Activated T-helper 17 cell treated with anti-CD3 and anti-CD28 coated beads, Interleukin-2, amount 50 U/mL, for 72 hours (primary cell): ENCODE results near the gene TNRC6C. TPM values are rescaled to one million over a fixed set of nuclear protein-coding genes. Genes with fewer than 3 reads are reported as not detected.
"Not testable (repeated sequence)": the region's sequence is repeated elsewhere in the genome, so short reads cannot be mapped to it uniquely, and the experiment has no call there.

Experiments
- ATAC-seq: fragments of 150-1000 bp; cut with Tn5 transposase; replicated peaks from 2 replicates; pipeline ENCODE4 v1.10.0; 2021; ENCODE audit warnings: mild to moderate bottlenecking, moderate library complexity
- H3K27ac Mint-ChIP-seq: one replicate; pipeline ENCODE4 v1.8.0; 2022; ENCODE audit warnings: mixed read lengths
- H3K27me3 Mint-ChIP-seq: one replicate; pipeline ENCODE4 v1.8.0; 2022; ENCODE audit warnings: mixed read lengths
- H3K36me3 Mint-ChIP-seq: one replicate; pipeline ENCODE4 v1.8.0; 2022; ENCODE audit warnings: low read depth, mild to moderate bottlenecking, mixed read lengths
- H3K4me1 Mint-ChIP-seq: one replicate; pipeline ENCODE4 v1.8.0; 2022; ENCODE audit warnings: mixed read lengths
- H3K4me3 Mint-ChIP-seq: one replicate; pipeline ENCODE4 v1.8.0; 2022; ENCODE audit warnings: mild to moderate bottlenecking, mixed read lengths
- H3K9me3 Mint-ChIP-seq: one replicate; pipeline ENCODE4 v1.8.0; 2022; ENCODE audit warnings: mixed read lengths
- total RNA-seq, 2 donors: library from RNA; stranded (reverse); gene quantifications; one replicate each; pipeline ENCODE4 v1.2.3, GENCODE V29; 2022

The TNRC6C gene
- total RNA-seq, 2 donors from 2014 or later = 15.6 to 19.1 TPM

GRCh38 chr17:78075011-78075410 is 116.5 kb downstream of the TNRC6C start:
- no peak overlapping the region for H3K27ac Mint-ChIP-seq
- peaks cover 97% of the 10 kb centered on the region for H3K36me3 Mint-ChIP-seq
- no peak for ATAC-seq
- H3K9me3 Mint-ChIP-seq = no peaks in the 10 kb centered on the region
- no peaks in the 10 kb centered on the region for H3K27me3 Mint-ChIP-seq
- H3K4me3 Mint-ChIP-seq = no peak overlapping the region
- H3K4me1 Mint-ChIP-seq = no peaks in the 10 kb centered on the region

GRCh38 chr17:78075545-78075944 is 117.0 kb downstream of the TNRC6C start:
- Mint-ChIP-seq H3K36me3 (peaks cover 97% of the 10 kb centered on the region), H3K27me3 (no peaks in the 10 kb centered on the region), H3K4me1 (no peaks in the 10 kb centered on the region), H3K27ac (no peak overlapping the region), H3K9me3 (no peaks in the 10 kb centered on the region), H3K4me3 (no peak overlapping the region)
- no peak for ATAC-seq

DNA sequence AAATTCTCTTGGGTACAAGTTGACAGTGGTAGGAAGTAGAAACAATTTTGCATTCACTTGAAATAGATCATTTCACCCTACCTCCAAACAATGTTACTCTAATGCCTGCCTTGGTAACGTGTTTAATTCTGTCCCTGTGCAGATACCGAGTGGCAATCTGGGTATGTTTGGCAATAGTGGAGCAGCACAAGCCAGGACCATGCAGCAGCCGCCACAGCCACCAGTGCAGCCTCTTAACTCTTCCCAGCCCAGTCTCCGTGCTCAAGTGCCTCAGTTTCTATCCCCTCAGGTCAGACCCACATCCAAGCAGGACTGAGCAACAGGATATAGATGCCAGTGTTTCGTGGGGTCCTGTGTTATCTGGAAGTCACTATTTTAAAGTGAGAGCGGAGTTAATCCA is 120.8 kb downstream of the TNRC6C start:
- no peak for ATAC-seq
- H3K4me3 Mint-ChIP-seq = no peak overlapping the region
- no peaks in the 10 kb centered on the region for H3K27me3 Mint-ChIP-seq
- peaks cover 91% of the 10 kb centered on the region for H3K36me3 Mint-ChIP-seq
- H3K27ac Mint-ChIP-seq = no peak overlapping the region
- H3K4me1 Mint-ChIP-seq = no peaks in the 10 kb centered on the region
- no peaks in the 10 kb centered on the region for H3K9me3 Mint-ChIP-seq

- no peak overlapping the region for H3K27ac Mint-ChIP-seq
- ATAC-seq = no peak
- H3K4me3 Mint-ChIP-seq = no peak overlapping the region
- H3K27me3 Mint-ChIP-seq = no peaks in the 10 kb centered on the region
- peaks cover 89% of the 10 kb centered on the region for H3K36me3 Mint-ChIP-seq
- no peaks in the 10 kb centered on the region for H3K4me1 Mint-ChIP-seq
- no peaks in the 10 kb centered on the region for H3K9me3 Mint-ChIP-seq
Observed at GRCh38 chr17:78081551-78081950, 123.0 kb downstream of the TNRC6C start.

- not testable (repeated sequence) for ATAC-seq, H3K27me3 Mint-ChIP-seq, H3K4me3 Mint-ChIP-seq, H3K9me3 Mint-ChIP-seq, H3K4me1 Mint-ChIP-seq, H3K27ac Mint-ChIP-seq
- peaks cover 89% of the 10 kb centered on the region for H3K36me3 Mint-ChIP-seq
Observed at GRCh38 chr17:78082355-78082872, 123.9 kb downstream of the TNRC6C start.

- Mint-ChIP-seq H3K4me3 (no peak overlapping the region), H3K36me3 (peaks cover 89% of the 10 kb centered on the region), H3K4me1 (no peaks in the 10 kb centered on the region), H3K9me3 (no peaks in the 10 kb centered on the region), H3K27me3 (no peaks in the 10 kb centered on the region), H3K27ac (no peak overlapping the region)
- ATAC-seq = no peak
Observed at GRCh38 chr17:78082988-78083387, 124.5 kb downstream of the TNRC6C start.

- no peaks in the 10 kb centered on the region for H3K4me1 Mint-ChIP-seq
- H3K27ac Mint-ChIP-seq = no peak overlapping the region
- peaks cover 89% of the 10 kb centered on the region for H3K36me3 Mint-ChIP-seq
- no peaks in the 10 kb centered on the region for H3K27me3 Mint-ChIP-seq
- ATAC-seq = no peak
- H3K9me3 Mint-ChIP-seq = no peaks in the 10 kb centered on the region
- no peak overlapping the region for H3K4me3 Mint-ChIP-seq
Observed at GRCh38 chr17:78086740-78087139, 128.2 kb downstream of the TNRC6C start.

DNA sequence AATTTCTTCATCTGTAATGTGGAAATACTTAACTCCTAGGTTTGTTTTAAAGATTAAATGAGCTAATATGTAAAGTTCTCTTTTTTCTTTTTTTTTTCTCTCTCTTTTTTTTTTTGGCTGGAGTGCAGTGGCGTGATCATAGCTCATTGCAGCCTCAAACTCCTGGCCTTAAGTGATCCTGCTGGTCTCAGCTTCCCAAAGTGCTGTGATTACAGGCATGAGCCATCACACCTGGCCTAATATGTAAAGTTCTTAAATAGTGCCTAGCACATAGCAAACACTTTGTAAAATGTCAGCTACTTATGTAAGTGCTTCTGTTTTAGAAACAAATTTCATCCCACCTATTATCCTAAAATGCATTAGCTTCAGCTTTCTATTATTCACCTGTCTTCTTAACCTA is 130.0 kb downstream of the TNRC6C start:
- no peak overlapping the region for H3K4me3 Mint-ChIP-seq
- H3K4me1 Mint-ChIP-seq = no peaks in the 10 kb centered on the region
- no peak overlapping the region for H3K27ac Mint-ChIP-seq
- H3K27me3 Mint-ChIP-seq = no peaks in the 10 kb centered on the region
- H3K36me3 Mint-ChIP-seq = peaks cover 90% of the 10 kb centered on the region
- ATAC-seq = no peak
- H3K9me3 Mint-ChIP-seq = no peaks in the 10 kb centered on the region

DNA sequence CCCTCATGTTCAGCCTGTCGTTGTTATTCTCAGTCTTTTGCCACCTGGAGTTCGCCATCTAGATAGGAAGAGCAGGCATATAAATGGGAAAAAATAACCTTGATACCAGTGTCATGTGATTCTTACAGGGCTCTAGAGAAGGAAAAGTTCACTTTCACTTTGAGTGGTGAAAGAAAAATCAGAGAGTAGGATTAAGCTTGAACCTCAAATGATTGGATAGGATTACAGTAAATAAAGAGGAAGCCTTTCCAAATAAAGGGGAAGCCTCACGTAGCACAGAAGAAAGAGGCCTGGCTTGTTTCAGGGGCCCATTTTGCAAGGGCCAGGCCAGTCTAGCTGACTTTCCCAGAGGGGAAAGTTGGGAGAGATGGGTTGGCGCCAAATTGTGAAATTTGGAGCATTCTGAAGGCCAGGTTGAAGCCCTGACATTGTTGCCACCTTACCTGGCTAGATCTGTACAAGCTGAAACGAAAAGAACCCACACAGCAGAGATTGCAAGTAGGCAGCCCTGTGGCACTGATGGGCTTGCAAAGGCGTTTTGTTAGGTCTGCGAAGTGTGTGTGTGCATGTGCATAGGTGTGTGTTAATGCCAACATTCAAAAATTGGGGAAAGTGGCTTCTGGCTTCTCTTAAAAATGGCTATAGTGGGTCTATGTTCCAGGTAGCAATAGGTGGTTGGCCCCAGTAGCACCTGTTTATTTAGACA is 131.2 kb downstream of the TNRC6C start:
- H3K27ac Mint-ChIP-seq = peak overlapping the region; percentile 67
- peaks cover 96% of the 10 kb centered on the region for H3K36me3 Mint-ChIP-seq
- no peaks in the 10 kb centered on the region for H3K4me1 Mint-ChIP-seq
- no peaks in the 10 kb centered on the region for H3K27me3 Mint-ChIP-seq
- H3K4me3 Mint-ChIP-seq = no peak overlapping the region
- H3K9me3 Mint-ChIP-seq = no peaks in the 10 kb centered on the region
- ATAC-seq = no peak

DNA sequence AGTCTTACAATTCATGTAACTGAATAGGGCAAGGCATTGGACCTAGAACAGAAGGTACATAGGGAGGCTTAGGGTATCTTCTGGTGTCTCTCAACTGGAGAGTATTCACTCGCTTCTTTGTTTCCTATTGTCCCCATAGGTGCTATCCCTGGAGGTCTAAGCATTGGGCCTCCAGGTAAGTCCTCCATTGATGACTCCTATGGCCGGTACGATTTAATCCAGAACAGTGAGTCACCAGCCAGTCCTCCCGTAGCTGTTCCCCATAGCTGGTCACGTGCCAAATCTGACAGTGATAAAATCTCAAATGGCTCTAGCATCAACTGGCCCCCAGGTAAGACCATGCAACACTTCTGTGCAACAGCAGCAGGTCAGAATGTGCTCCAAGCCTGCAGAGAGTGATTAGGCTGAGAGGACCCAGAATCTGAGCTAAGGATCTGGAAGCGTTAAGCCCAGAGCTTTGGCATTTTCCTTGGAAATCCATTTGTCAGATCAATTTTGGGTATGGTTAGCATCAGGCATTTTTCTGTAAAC is 134.4 kb downstream of the TNRC6C start:
- Mint-ChIP-seq H3K9me3 (no peaks in the 10 kb centered on the region), H3K36me3 (peaks cover 96% of the 10 kb centered on the region), H3K4me1 (no peaks in the 10 kb centered on the region), H3K27ac (no peak overlapping the region), H3K4me3 (no peak overlapping the region), H3K27me3 (no peaks in the 10 kb centered on the region)
- ATAC-seq = no peak

GRCh38 chr17:78095035-78095434 is 136.5 kb downstream of the TNRC6C start:
- Mint-ChIP-seq H3K4me1 (no peaks in the 10 kb centered on the region), H3K36me3 (peaks cover 98% of the 10 kb centered on the region), H3K4me3 (no peak overlapping the region), H3K27me3 (no peaks in the 10 kb centered on the region), H3K9me3 (no peaks in the 10 kb centered on the region), H3K27ac (no peak overlapping the region)
- no peak for ATAC-seq

GRCh38 chr17:78096093-78096492 is 137.6 kb downstream of the TNRC6C start:
- peak overlapping the region; percentile 17 for H3K27ac Mint-ChIP-seq

DNA sequence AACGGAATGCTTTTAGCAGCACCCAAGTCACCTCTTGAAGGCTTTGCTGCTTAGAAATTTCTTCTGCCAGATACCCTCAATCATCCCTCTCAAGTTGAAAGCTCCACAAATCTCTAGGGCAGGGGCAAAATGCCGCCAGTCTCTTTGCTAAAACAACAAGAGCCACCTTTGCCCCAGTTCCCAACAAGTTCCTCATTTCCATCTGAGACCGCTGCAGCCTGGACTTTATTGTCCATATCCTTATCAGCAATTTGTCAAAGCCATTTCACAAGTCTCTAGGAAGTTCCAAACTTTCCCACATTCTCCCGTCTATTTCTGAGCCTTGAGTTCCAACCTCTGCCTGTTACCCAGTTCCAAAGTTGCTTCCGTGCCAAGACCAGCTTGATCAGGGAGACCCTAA is 142.6 kb downstream of the TNRC6C start:
- H3K4me1 Mint-ChIP-seq = no peaks in the 10 kb centered on the region
- no peaks in the 10 kb centered on the region for H3K9me3 Mint-ChIP-seq
- H3K27ac Mint-ChIP-seq = peak overlapping the region; percentile 64
- ATAC-seq = no peak
- H3K36me3 Mint-ChIP-seq = peaks cover 75% of the 10 kb centered on the region
- H3K4me3 Mint-ChIP-seq = no peak overlapping the region
- no peaks in the 10 kb centered on the region for H3K27me3 Mint-ChIP-seq

More at GRCh38 chr17:78096093-78096492, 137.6 kb downstream of the TNRC6C start:
- Mint-ChIP-seq H3K27me3 (no peaks in the 10 kb centered on the region), H3K9me3 (no peaks in the 10 kb centered on the region), H3K4me3 (no peak overlapping the region), H3K36me3 (peaks cover 95% of the 10 kb centered on the region), H3K4me1 (no peaks in the 10 kb centered on the region)
- no peak for ATAC-seq

- Mint-ChIP-seq H3K9me3 (no peaks in the 10 kb centered on the region), H3K36me3 (peaks cover 70% of the 10 kb centered on the region), H3K4me3 (no peak overlapping the region), H3K4me1 (no peaks in the 10 kb centered on the region), H3K27ac (peak overlapping the region; percentile 64), H3K27me3 (no peaks in the 10 kb centered on the region)
- ATAC-seq = no peak
Observed at GRCh38 chr17:78101542-78101941, 143.0 kb downstream of the TNRC6C start.

DNA sequence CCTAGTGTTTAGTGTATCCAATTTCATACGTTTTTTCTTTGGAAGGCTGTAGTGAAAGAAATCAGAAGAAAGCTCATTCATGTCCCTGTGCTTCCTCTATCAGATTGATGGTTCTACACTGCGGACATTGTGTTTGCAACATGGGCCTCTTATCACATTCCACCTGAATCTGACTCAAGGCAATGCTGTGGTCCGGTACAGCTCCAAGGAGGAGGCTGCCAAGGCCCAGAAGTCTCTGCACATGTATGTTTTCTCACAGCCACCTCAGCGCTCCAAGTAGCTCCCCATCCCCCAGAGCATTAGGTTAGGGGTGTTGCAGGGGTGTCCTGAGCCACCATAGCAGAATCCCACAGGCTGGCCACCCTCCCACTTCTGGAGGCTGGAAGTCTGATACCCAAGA is 144.8 kb downstream of the TNRC6C start:
- Mint-ChIP-seq H3K27ac (no peak overlapping the region), H3K9me3 (no peaks in the 10 kb centered on the region), H3K4me3 (no peak overlapping the region), H3K36me3 (peaks cover 68% of the 10 kb centered on the region), H3K27me3 (no peaks in the 10 kb centered on the region), H3K4me1 (peaks cover 11% of the 10 kb centered on the region)
- no peak for ATAC-seq
